K562 (cell line): ENCODE measurements around the gene PRCD. TPM values are rescaled to one million over a fixed set of nuclear protein-coding genes. Genes with fewer than 3 reads are reported as not detected.
A peak's percentile ranks its signal among the peaks of the same experiment; 100 is the strongest.

Source experiments
- COPS2 ChIP-seq: fragments of 450-650 bp; conservative IDR thresholded peaks from 2 replicates; pipeline ENCODE4 v1.6.1; 2016; ENCODE audit warnings: mild to moderate bottlenecking, moderate library complexity
- EHMT2 ChIP-seq: fragments of 450-650 bp; IDR thresholded peaks from 2 replicates; pipeline ENCODE4 v1.6.1; 2018; ENCODE audit warnings: antibody characterized with exemption
- HDAC8 ChIP-seq: fragments of 450-650 bp; IDR thresholded peaks from 2 replicates; pipeline ENCODE4 v1.6.1; 2016; ENCODE audit warnings: mild to moderate bottlenecking, missing genetic modification characterization, moderate library complexity, missing compliant biosample characterization
- HNRNPUL1 ChIP-seq: fragments of 200-400 bp; formaldehyde crosslinking; IDR thresholded peaks from 2 replicates; pipeline ENCODE4 v1.6.1; 2017; ENCODE audit warnings: low read length
- RBM25 ChIP-seq: fragments of 200-400 bp; formaldehyde crosslinking; IDR thresholded peaks from 2 replicates; pipeline ENCODE4 v1.6.1; 2018; ENCODE audit warnings: low read length, low read depth, moderate library complexity; ENCODE audit not compliant: severe bottlenecking
- SMARCC2 ChIP-seq: fragments of 450-650 bp; IDR thresholded peaks from 2 replicates; pipeline ENCODE4 v1.6.1; 2017; ENCODE audit warnings: antibody characterized with exemption, moderate library complexity, mild to moderate bottlenecking, low read depth
- ZBTB1 ChIP-seq: sonication (generic); formaldehyde crosslinking; IDR thresholded peaks from 2 replicates; pipeline ENCODE4 v1.8.1; 2023; ENCODE audit warnings: missing genetic modification reagents, low read depth, mild to moderate bottlenecking, borderline replicate concordance
- ZNF133 ChIP-seq: fragments of 250-450 bp; sonication (Bioruptor Pico); IDR thresholded peaks from 2 replicates; pipeline ENCODE4 v1.4.0; 2020; ENCODE audit warnings: mild to moderate bottlenecking
- ZNF239 ChIP-seq: fragments of 250-450 bp; sonication (Bioruptor Pico); IDR thresholded peaks from 2 replicates; pipeline ENCODE4 v1.4.0; 2020; ENCODE audit warnings: mild to moderate bottlenecking
- ZNF324 ChIP-seq: fragments of 250-450 bp; sonication (Bioruptor Pico); IDR thresholded peaks from 2 replicates; pipeline ENCODE4 v1.4.0; 2020; ENCODE audit warnings: mild to moderate bottlenecking
- ZNF77 ChIP-seq: fragments of 250-450 bp; sonication (Bioruptor Pico); IDR thresholded peaks from 2 replicates; pipeline ENCODE4 v1.5.0; 2020
- polyA plus RNA-seq, 8 experiments: library from polyadenylated mRNA; depleted of rRNA in 4 of 8; stranded (reverse) in 5 of 8; unstranded in 3 of 8; fragments of >200 nt; fragmentation: Nextera tagmentation in 2 of 8; fragmentation: Illumina TruSeq in 1 of 8; extraction: Ambion mirVana in 2 of 8; extraction: Trizol in 1 of 8; gene quantifications; 2 replicates each; pipeline versions ENCODE4 v1.2.1 to v1.2.3, GENCODE V29; 2011 to 2014; ENCODE audit warnings: inconsistent platforms in 1 of 8, missing spikeins in 1 of 8
- total RNA-seq, 7 experiments: library from RNA; depleted of rRNA in 6 of 7; stranded (reverse); fragments of >200 nt in 6 of 7; fragmentation: Illumina TruSeq in 2 of 7; extraction: Trizol in 2 of 7; gene quantifications; 2 replicates each; pipeline versions ENCODE4 v1.2.1 to v1.2.3, GENCODE V29; 2011 to 2021; ENCODE audit warnings: low replicate concordance in 1 of 7
- TF ChIP-seq, protein P1 (sequence below): fragments of 450-650 bp; IDR thresholded peaks from 2 replicates; pipeline ENCODE4 v1.6.1; 2016; ENCODE audit warnings: mild to moderate bottlenecking, moderate library complexity
- TF ChIP-seq, protein P2 (sequence below): fragments of 250-450 bp; sonication (Bioruptor Pico); IDR thresholded peaks from 2 replicates; pipeline ENCODE4 v1.5.0; 2020; ENCODE audit warnings: mild to moderate bottlenecking, borderline replicate concordance
- TF ChIP-seq, protein P3 (sequence below): fragments of 250-450 bp; sonication (Bioruptor Pico); IDR thresholded peaks from 2 replicates; pipeline ENCODE4 v1.5.0; 2020; ENCODE audit warnings: mild to moderate bottlenecking

PRCD gene
- total and polyA plus RNA-seq, 9 of the 15 experiments (the other 6 are each of a cell fraction or from before 2014, with no cell fraction given): 0.20 to 0.25 (median 0.21) TPM; not detected in 6

DNA sequence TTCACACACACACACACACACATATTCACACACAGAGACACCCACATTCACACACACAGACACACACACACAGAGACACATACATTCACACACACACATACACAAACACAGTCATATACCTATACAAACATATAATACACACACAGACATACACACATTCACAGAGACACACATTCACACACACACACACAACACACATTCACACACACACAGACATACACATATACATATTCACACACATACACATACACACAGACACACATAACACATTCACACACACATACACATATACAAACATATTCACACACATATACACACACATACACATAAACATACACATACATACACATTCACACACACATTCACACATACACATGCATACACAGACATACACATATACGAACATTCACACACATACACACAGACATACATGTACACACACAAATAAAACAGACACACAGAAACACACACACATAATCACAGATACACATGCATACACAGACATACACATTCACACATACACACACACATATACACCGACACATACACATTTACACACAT is 7.9 kb downstream of the PRCD start (continued):
- TF ChIP-seq, protein P1, sequence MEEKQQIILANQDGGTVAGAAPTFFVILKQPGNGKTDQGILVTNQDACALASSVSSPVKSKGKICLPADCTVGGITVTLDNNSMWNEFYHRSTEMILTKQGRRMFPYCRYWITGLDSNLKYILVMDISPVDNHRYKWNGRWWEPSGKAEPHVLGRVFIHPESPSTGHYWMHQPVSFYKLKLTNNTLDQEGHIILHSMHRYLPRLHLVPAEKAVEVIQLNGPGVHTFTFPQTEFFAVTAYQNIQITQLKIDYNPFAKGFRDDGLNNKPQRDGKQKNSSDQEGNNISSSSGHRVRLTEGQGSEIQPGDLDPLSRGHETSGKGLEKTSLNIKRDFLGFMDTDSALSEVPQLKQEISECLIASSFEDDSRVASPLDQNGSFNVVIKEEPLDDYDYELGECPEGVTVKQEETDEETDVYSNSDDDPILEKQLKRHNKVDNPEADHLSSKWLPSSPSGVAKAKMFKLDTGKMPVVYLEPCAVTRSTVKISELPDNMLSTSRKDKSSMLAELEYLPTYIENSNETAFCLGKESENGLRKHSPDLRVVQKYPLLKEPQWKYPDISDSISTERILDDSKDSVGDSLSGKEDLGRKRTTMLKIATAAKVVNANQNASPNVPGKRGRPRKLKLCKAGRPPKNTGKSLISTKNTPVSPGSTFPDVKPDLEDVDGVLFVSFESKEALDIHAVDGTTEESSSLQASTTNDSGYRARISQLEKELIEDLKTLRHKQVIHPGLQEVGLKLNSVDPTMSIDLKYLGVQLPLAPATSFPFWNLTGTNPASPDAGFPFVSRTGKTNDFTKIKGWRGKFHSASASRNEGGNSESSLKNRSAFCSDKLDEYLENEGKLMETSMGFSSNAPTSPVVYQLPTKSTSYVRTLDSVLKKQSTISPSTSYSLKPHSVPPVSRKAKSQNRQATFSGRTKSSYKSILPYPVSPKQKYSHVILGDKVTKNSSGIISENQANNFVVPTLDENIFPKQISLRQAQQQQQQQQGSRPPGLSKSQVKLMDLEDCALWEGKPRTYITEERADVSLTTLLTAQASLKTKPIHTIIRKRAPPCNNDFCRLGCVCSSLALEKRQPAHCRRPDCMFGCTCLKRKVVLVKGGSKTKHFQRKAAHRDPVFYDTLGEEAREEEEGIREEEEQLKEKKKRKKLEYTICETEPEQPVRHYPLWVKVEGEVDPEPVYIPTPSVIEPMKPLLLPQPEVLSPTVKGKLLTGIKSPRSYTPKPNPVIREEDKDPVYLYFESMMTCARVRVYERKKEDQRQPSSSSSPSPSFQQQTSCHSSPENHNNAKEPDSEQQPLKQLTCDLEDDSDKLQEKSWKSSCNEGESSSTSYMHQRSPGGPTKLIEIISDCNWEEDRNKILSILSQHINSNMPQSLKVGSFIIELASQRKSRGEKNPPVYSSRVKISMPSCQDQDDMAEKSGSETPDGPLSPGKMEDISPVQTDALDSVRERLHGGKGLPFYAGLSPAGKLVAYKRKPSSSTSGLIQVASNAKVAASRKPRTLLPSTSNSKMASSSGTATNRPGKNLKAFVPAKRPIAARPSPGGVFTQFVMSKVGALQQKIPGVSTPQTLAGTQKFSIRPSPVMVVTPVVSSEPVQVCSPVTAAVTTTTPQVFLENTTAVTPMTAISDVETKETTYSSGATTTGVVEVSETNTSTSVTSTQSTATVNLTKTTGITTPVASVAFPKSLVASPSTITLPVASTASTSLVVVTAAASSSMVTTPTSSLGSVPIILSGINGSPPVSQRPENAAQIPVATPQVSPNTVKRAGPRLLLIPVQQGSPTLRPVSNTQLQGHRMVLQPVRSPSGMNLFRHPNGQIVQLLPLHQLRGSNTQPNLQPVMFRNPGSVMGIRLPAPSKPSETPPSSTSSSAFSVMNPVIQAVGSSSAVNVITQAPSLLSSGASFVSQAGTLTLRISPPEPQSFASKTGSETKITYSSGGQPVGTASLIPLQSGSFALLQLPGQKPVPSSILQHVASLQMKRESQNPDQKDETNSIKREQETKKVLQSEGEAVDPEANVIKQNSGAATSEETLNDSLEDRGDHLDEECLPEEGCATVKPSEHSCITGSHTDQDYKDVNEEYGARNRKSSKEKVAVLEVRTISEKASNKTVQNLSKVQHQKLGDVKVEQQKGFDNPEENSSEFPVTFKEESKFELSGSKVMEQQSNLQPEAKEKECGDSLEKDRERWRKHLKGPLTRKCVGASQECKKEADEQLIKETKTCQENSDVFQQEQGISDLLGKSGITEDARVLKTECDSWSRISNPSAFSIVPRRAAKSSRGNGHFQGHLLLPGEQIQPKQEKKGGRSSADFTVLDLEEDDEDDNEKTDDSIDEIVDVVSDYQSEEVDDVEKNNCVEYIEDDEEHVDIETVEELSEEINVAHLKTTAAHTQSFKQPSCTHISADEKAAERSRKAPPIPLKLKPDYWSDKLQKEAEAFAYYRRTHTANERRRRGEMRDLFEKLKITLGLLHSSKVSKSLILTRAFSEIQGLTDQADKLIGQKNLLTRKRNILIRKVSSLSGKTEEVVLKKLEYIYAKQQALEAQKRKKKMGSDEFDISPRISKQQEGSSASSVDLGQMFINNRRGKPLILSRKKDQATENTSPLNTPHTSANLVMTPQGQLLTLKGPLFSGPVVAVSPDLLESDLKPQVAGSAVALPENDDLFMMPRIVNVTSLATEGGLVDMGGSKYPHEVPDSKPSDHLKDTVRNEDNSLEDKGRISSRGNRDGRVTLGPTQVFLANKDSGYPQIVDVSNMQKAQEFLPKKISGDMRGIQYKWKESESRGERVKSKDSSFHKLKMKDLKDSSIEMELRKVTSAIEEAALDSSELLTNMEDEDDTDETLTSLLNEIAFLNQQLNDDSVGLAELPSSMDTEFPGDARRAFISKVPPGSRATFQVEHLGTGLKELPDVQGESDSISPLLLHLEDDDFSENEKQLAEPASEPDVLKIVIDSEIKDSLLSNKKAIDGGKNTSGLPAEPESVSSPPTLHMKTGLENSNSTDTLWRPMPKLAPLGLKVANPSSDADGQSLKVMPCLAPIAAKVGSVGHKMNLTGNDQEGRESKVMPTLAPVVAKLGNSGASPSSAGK: no peak
- TF ChIP-seq EHMT2 (peak; percentile 62), ZNF133 (CRISPR knock-in tag) (no peak), COPS2 (no peak), ZNF77 (CRISPR knock-in tag) (no peak), ZNF324 (CRISPR knock-in tag) (no peak), ZNF239 (CRISPR knock-in tag) (no peak), HNRNPUL1 (no peak), ZBTB1 (no peak), HDAC8 (tag) (no peak), RBM25 (no peak), SMARCC2 (no peak)
- TF ChIP-seq, protein P2, sequence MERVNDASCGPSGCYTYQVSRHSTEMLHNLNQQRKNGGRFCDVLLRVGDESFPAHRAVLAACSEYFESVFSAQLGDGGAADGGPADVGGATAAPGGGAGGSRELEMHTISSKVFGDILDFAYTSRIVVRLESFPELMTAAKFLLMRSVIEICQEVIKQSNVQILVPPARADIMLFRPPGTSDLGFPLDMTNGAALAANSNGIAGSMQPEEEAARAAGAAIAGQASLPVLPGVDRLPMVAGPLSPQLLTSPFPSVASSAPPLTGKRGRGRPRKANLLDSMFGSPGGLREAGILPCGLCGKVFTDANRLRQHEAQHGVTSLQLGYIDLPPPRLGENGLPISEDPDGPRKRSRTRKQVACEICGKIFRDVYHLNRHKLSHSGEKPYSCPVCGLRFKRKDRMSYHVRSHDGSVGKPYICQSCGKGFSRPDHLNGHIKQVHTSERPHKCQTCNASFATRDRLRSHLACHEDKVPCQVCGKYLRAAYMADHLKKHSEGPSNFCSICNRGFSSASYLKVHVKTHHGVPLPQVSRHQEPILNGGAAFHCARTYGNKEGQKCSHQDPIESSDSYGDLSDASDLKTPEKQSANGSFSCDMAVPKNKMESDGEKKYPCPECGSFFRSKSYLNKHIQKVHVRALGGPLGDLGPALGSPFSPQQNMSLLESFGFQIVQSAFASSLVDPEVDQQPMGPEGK (CRISPR knock-in tag): no peak
- TF ChIP-seq, protein P3, sequence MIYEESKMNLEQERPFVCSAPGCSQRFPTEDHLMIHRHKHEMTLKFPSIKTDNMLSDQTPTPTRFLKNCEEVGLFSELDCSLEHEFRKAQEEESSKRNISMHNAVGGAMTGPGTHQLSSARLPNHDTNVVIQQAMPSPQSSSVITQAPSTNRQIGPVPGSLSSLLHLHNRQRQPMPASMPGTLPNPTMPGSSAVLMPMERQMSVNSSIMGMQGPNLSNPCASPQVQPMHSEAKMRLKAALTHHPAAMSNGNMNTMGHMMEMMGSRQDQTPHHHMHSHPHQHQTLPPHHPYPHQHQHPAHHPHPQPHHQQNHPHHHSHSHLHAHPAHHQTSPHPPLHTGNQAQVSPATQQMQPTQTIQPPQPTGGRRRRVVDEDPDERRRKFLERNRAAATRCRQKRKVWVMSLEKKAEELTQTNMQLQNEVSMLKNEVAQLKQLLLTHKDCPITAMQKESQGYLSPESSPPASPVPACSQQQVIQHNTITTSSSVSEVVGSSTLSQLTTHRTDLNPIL: no peak
